ENCODE results near the gene KDM4B. TPM values are rescaled to one million over a fixed set of nuclear protein-coding genes. Genes with fewer than 3 reads are reported as not detected.

Gene KDM4B
- total and polyA plus RNA-seq, 2 donors (not counting 1 experiment from before 2014, with no cell fraction given): 75.5 to 205 TPM

GRCh38 chr19:5074830-5075394 is 106.0 kb downstream of the KDM4B start:
- Histone ChIP-seq H3K4me1 (ENCODE audit: control insufficient read depth in 2 of 2, insufficient read depth in 2 of 2, low read length in 2 of 2) (peaks cover 24 to 67% of the 10 kb centered on the region in 2 donors), H3K27me3 (replicated peaks in 1 of 4; ENCODE audit: control extremely low read depth in 1 of 4, control insufficient read depth in 3 of 4, insufficient read depth in 4 of 4, low read length in 3 of 4) (no peaks in the 10 kb centered on the region), H3K9me3 (ENCODE audit: control extremely low read depth in 1 of 3, control insufficient read depth in 2 of 3, insufficient read depth in 1 of 3, low read length in 2 of 3) (no peaks in the 10 kb centered on the region), H3K4me2 (replicated peaks; ENCODE audit: low read depth, low read length, poor library complexity, severe bottlenecking) (peak overlapping the region; percentile 61), H4K20me1 (ENCODE audit: control insufficient read depth, insufficient read depth, low read length, poor library complexity, severe bottlenecking) (peaks cover 4% of the 10 kb centered on the region), H3K4me3 (ENCODE audit: control extremely low read depth in 1 of 5, extremely low read depth in 1 of 5, insufficient read depth in 1 of 5, low read depth in 2 of 5, low read length in 4 of 5) (peak overlapping the region in 1 of 5 experiments; percentile 9), H2AFZ (ENCODE audit: insufficient read depth, low read depth, low read length, poor library complexity, severe bottlenecking) (peak overlapping the region; percentile 44), H3K27ac (ENCODE audit: low read length in 2 of 2) (peak overlapping the region in 1 of 2 donors; percentile 36), H3K36me3 (replicated peaks in 1 of 2; ENCODE audit: control extremely low read depth in 1 of 2, control insufficient read depth in 1 of 2, extremely low read depth in 1 of 2, insufficient read depth in 2 of 2, low read length in 1 of 2) (peaks cover 0 to 19% of the 10 kb centered on the region in 2 experiments), H3K9ac (ENCODE audit: low read length) (peak overlapping the region; percentile 33), H3K79me2 (ENCODE audit: control insufficient read depth, insufficient read depth, low read length) (peaks cover 3% of the 10 kb centered on the region)
- ATAC-seq (ENCODE audit: low read depth): no peak
- Mint-ChIP-seq H3K27ac (peak overlapping the region; percentile 78), H3K27me3 (no peaks in the 10 kb centered on the region), H3K9me3 (ENCODE audit: insufficient read depth) (no peaks in the 10 kb centered on the region), H3K4me3 (peak overlapping the region; percentile 63), H3K4me1 (peaks cover 38% of the 10 kb centered on the region)
- no peak for TF ChIP-seq EZH2 (IDR thresholded peaks at IDR 0.05; ENCODE audit: borderline replicate concordance, insufficient read depth, low read depth, low read length, poor library complexity, severe bottlenecking)
- TF ChIP-seq, protein P1, sequence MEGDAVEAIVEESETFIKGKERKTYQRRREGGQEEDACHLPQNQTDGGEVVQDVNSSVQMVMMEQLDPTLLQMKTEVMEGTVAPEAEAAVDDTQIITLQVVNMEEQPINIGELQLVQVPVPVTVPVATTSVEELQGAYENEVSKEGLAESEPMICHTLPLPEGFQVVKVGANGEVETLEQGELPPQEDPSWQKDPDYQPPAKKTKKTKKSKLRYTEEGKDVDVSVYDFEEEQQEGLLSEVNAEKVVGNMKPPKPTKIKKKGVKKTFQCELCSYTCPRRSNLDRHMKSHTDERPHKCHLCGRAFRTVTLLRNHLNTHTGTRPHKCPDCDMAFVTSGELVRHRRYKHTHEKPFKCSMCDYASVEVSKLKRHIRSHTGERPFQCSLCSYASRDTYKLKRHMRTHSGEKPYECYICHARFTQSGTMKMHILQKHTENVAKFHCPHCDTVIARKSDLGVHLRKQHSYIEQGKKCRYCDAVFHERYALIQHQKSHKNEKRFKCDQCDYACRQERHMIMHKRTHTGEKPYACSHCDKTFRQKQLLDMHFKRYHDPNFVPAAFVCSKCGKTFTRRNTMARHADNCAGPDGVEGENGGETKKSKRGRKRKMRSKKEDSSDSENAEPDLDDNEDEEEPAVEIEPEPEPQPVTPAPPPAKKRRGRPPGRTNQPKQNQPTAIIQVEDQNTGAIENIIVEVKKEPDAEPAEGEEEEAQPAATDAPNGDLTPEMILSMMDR (IDR thresholded peaks at IDR 0.05): no peak
- WGBS (ENCODE audit: insufficient coverage): 73% methylated on average over 23 of the region's 27 CpGs
- intact Hi-C loops (cut with micrococcal nuclease): loop anchor here (1.0 kb wide), 1 partner anchor 52 kb away; no protein-coding TSS in a partner anchor
- ChIA-PET POLR2A (interaction anchor here (1.0 to 1.4 kb wide), 2 partner anchors 53 to 56 kb away, joined by 5 to 6 read pairs; no protein-coding TSS in a partner anchor), CTCF (interaction anchor here (0.7 to 1.9 kb wide), 3 partner anchors 26 to 64 kb away, joined by 3 to 9 read pairs (median 6); no protein-coding TSS in a partner anchor)
- peak; percentile 27 for DNase-seq

GRCh38 chr19:5075597-5075996 is 106.7 kb downstream of the KDM4B start:
- DNase-seq: no peak
- Histone ChIP-seq H4K20me1 (ENCODE audit: control insufficient read depth, insufficient read depth, low read length, poor library complexity, severe bottlenecking) (peaks cover 4% of the 10 kb centered on the region), H2AFZ (ENCODE audit: insufficient read depth, low read depth, low read length, poor library complexity, severe bottlenecking) (no peak overlapping the region), H3K79me2 (ENCODE audit: control insufficient read depth, insufficient read depth, low read length) (peaks cover 8% of the 10 kb centered on the region), H3K4me1 (ENCODE audit: control insufficient read depth in 2 of 2, insufficient read depth in 2 of 2, low read length in 2 of 2) (peaks cover 24 to 63% of the 10 kb centered on the region in 2 donors), H3K27ac (ENCODE audit: low read length in 2 of 2) (no peak overlapping the region), H3K4me3 (ENCODE audit: control extremely low read depth in 1 of 5, extremely low read depth in 1 of 5, insufficient read depth in 1 of 5, low read depth in 2 of 5, low read length in 4 of 5) (no peak overlapping the region), H3K9me3 (ENCODE audit: control extremely low read depth in 1 of 3, control insufficient read depth in 2 of 3, insufficient read depth in 1 of 3, low read length in 2 of 3) (no peaks in the 10 kb centered on the region), H3K4me2 (replicated peaks; ENCODE audit: low read depth, low read length, poor library complexity, severe bottlenecking) (no peak overlapping the region), H3K27me3 (replicated peaks in 1 of 4; ENCODE audit: control extremely low read depth in 1 of 4, control insufficient read depth in 3 of 4, insufficient read depth in 4 of 4, low read length in 3 of 4) (no peaks in the 10 kb centered on the region), H3K36me3 (replicated peaks in 1 of 2; ENCODE audit: control extremely low read depth in 1 of 2, control insufficient read depth in 1 of 2, extremely low read depth in 1 of 2, insufficient read depth in 2 of 2, low read length in 1 of 2) (peaks cover 1 to 26% of the 10 kb centered on the region in 2 experiments), H3K9ac (ENCODE audit: low read length) (no peak overlapping the region)
- H3K4me3 Mint-ChIP-seq: no peak overlapping the region
- WGBS (ENCODE audit: insufficient coverage): 58% methylated on average over 12 of the region's 13 CpGs
- CTCF ChIA-PET: no interaction called here
- no peaks in the 10 kb centered on the region for H3K27me3 Mint-ChIP-seq
- POLR2A ChIA-PET: no interaction called here
- peaks cover 33% of the 10 kb centered on the region for H3K4me1 Mint-ChIP-seq
- no peaks in the 10 kb centered on the region for H3K9me3 Mint-ChIP-seq (ENCODE audit: insufficient read depth)
- no peak for TF ChIP-seq EZH2 (IDR thresholded peaks at IDR 0.05; ENCODE audit: borderline replicate concordance, insufficient read depth, low read depth, low read length, poor library complexity, severe bottlenecking)
- TF ChIP-seq, protein P1 (IDR thresholded peaks at IDR 0.05): no peak
- no peak for ATAC-seq (ENCODE audit: low read depth)
- no peak overlapping the region for H3K27ac Mint-ChIP-seq
- intact Hi-C loops (cut with micrococcal nuclease): no loop called here

Measured in B cell (primary cell).